Measurements from ENCODE around the gene PPP3R1. TPM values are rescaled to one million over a fixed set of nuclear protein-coding genes. Genes with fewer than 3 reads are reported as not detected.
"Not testable (repeated sequence)": the region's sequence is repeated elsewhere in the genome, so short reads cannot be mapped to it uniquely, and the experiment has no call there.

PPP3R1 gene
- total RNA-seq, 1 experiment from 2014 or later: 74.2 TPM

DNA sequence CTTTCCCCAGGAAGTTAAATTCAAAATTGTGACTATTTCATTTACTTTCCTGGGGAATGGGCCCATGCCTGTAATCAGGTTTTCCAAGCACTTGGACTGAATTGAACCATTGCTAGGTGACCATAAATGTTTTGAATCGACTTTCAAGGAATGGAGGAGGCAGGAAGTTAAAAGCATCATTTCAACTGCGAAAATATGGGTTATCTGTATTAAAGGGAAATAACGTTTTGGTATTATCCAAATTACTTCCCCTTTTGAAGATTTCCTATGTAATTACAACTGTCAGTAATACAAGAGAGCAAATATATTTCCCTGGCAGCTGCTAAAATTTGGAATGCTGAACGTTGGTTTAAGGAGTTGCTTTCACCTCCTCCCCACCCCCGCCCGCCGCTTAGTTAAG is 75.7 kb downstream of the PPP3R1 start:
- no peak overlapping the region for H3K9ac ChIP-seq (ENCODE audit: extremely low read depth, insufficient read length, low read length)
- H3K14ac ChIP-seq (ENCODE audit: insufficient read depth, low read length): no peak overlapping the region
- H4K5ac ChIP-seq (ENCODE audit: insufficient read length, low read depth, low read length): no peak overlapping the region
- H2BK15ac ChIP-seq (ENCODE audit: low read depth, low read length): no peak overlapping the region
- H3K4me2 ChIP-seq (ENCODE audit: insufficient read depth, insufficient read length, low read length): no peak overlapping the region
- H3K23me2 ChIP-seq (ENCODE audit: insufficient read length, low read depth, low read length, poor library complexity, severe bottlenecking): no peaks in the 10 kb centered on the region
- no peak overlapping the region for H2BK12ac ChIP-seq (ENCODE audit: insufficient read length, low read depth, low read length)
- no peaks in the 10 kb centered on the region for H3K79me2 ChIP-seq (ENCODE audit: insufficient read depth, low read length)
- no peak overlapping the region for H4K8ac ChIP-seq (replicated peaks; ENCODE audit: insufficient read length, low read depth, low read length)
- H2AFZ ChIP-seq (ENCODE audit: low read length): no peak overlapping the region
- H3K27me3 ChIP-seq (ENCODE audit: insufficient read depth, low read length): no peaks in the 10 kb centered on the region
- H2BK20ac ChIP-seq (ENCODE audit: low read depth, low read length, poor library complexity, severe bottlenecking): no peak overlapping the region
- no peaks in the 10 kb centered on the region for H3K79me1 ChIP-seq (ENCODE audit: insufficient read depth, low read depth, low read length, poor library complexity, severe bottlenecking)
- no peaks in the 10 kb centered on the region for H3K9me3 ChIP-seq (ENCODE audit: control insufficient read depth, low read depth, low read length)
- Mint-ChIP-seq H3K4me3 (no peak overlapping the region), H3K9me3 (no peaks in the 10 kb centered on the region), H3K27ac (peak overlapping the region in 1 of 3 experiments; percentile 65; a peak in 1 of 7 replicates), H3K36me3 (ENCODE audit: insufficient read depth in 1 of 3, low read depth in 3 of 3) (peaks cover 7 to 40% (median 22%) of the 10 kb centered on the region in 3 experiments; a peak in 6 of 7 replicates), H3K27me3 (ENCODE audit: low read depth) (no peaks in the 10 kb centered on the region), H3K4me1 (peaks cover 0 to 5% of the 10 kb centered on the region in 2 experiments; a peak in 1 of 4 replicates)
- H3K27ac ChIP-seq (ENCODE audit: insufficient read length, low read depth, low read length): no peak overlapping the region
- DNase-seq: no peak
- H2BK5ac ChIP-seq (ENCODE audit: insufficient read length, low read length): no peak overlapping the region
- H3K56ac ChIP-seq (ENCODE audit: insufficient read length, low read depth, low read length): no peak overlapping the region
- no peak overlapping the region for H3K4ac ChIP-seq (ENCODE audit: low read depth, low read length)
- H3K4me1 ChIP-seq (ENCODE audit: insufficient read depth, low read length): no peaks in the 10 kb centered on the region
- H2AK5ac ChIP-seq (ENCODE audit: insufficient read length, low read length): no peak overlapping the region
- peaks cover 2% of the 10 kb centered on the region for H4K20me1 ChIP-seq (ENCODE audit: control insufficient read depth, insufficient read depth, insufficient read length)
- H4K91ac ChIP-seq (ENCODE audit: insufficient read length, low read depth, low read length): no peak overlapping the region
- WGBS (ENCODE audit: extremely low coverage, insufficient read length, low lambda C conversion rate): no CpG with 5 or more reads among the region's 7 CpGs
- TF ChIP-seq, protein P1, sequence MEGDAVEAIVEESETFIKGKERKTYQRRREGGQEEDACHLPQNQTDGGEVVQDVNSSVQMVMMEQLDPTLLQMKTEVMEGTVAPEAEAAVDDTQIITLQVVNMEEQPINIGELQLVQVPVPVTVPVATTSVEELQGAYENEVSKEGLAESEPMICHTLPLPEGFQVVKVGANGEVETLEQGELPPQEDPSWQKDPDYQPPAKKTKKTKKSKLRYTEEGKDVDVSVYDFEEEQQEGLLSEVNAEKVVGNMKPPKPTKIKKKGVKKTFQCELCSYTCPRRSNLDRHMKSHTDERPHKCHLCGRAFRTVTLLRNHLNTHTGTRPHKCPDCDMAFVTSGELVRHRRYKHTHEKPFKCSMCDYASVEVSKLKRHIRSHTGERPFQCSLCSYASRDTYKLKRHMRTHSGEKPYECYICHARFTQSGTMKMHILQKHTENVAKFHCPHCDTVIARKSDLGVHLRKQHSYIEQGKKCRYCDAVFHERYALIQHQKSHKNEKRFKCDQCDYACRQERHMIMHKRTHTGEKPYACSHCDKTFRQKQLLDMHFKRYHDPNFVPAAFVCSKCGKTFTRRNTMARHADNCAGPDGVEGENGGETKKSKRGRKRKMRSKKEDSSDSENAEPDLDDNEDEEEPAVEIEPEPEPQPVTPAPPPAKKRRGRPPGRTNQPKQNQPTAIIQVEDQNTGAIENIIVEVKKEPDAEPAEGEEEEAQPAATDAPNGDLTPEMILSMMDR (conservative IDR thresholded peaks at IDR 0.05): no peak
- H2BK120ac ChIP-seq (ENCODE audit: low read depth, low read length, poor library complexity, severe bottlenecking): no peak overlapping the region
- H3K18ac ChIP-seq (ENCODE audit: insufficient read length, low read depth, low read length): no peak overlapping the region
- H3K23ac ChIP-seq (ENCODE audit: insufficient read length, low read depth, low read length): no peak overlapping the region
- H3T11ph ChIP-seq (ENCODE audit: low read length): no peak overlapping the region

- not testable (repeated sequence) for H3K27ac Mint-ChIP-seq; H2BK5ac ChIP-seq (ENCODE audit: insufficient read length, low read length); H4K91ac ChIP-seq (ENCODE audit: insufficient read length, low read depth, low read length); H4K5ac ChIP-seq (ENCODE audit: insufficient read length, low read depth, low read length); H3K79me2 ChIP-seq (ENCODE audit: insufficient read depth, low read length); H4K8ac ChIP-seq (replicated peaks; ENCODE audit: insufficient read length, low read depth, low read length); H2BK120ac ChIP-seq (ENCODE audit: low read depth, low read length, poor library complexity, severe bottlenecking); H3K27me3 Mint-ChIP-seq (ENCODE audit: low read depth); H3K23ac ChIP-seq (ENCODE audit: insufficient read length, low read depth, low read length); H2BK20ac ChIP-seq (ENCODE audit: low read depth, low read length, poor library complexity, severe bottlenecking); H2BK12ac ChIP-seq (ENCODE audit: insufficient read length, low read depth, low read length); H3K9me3 Mint-ChIP-seq; H3K23me2 ChIP-seq (ENCODE audit: insufficient read length, low read depth, low read length, poor library complexity, severe bottlenecking); H3K4me2 ChIP-seq (ENCODE audit: insufficient read depth, insufficient read length, low read length); H3K9ac ChIP-seq (ENCODE audit: extremely low read depth, insufficient read length, low read length); H4K20me1 ChIP-seq (ENCODE audit: control insufficient read depth, insufficient read depth, insufficient read length); H3K79me1 ChIP-seq (ENCODE audit: insufficient read depth, low read depth, low read length, poor library complexity, severe bottlenecking); H3K9me3 ChIP-seq (ENCODE audit: control insufficient read depth, low read depth, low read length); H3K4me1 Mint-ChIP-seq; H3K4ac ChIP-seq (ENCODE audit: low read depth, low read length); H3K14ac ChIP-seq (ENCODE audit: insufficient read depth, low read length); H3K56ac ChIP-seq (ENCODE audit: insufficient read length, low read depth, low read length); H3T11ph ChIP-seq (ENCODE audit: low read length); H2AK5ac ChIP-seq (ENCODE audit: insufficient read length, low read length); H3K27me3 ChIP-seq (ENCODE audit: insufficient read depth, low read length); H3K4me3 Mint-ChIP-seq; H2BK15ac ChIP-seq (ENCODE audit: low read depth, low read length); DNase-seq; H3K18ac ChIP-seq (ENCODE audit: insufficient read length, low read depth, low read length); H3K27ac ChIP-seq (ENCODE audit: insufficient read length, low read depth, low read length); H2AFZ ChIP-seq (ENCODE audit: low read length); H3K4me1 ChIP-seq (ENCODE audit: insufficient read depth, low read length)
- H3K36me3 Mint-ChIP-seq (ENCODE audit: insufficient read depth in 1 of 3, low read depth in 3 of 3): peaks cover 6 to 34% (median 15%) of the 10 kb centered on the region in 3 experiments; a peak in 6 of 7 replicates
- WGBS (ENCODE audit: extremely low coverage, insufficient read length, low lambda C conversion rate): no CpG with 5 or more reads among the region's 4 CpGs
Measured at GRCh38 chr2:68175210-68175609, 77.1 kb downstream of the PPP3R1 start.

Data from H9 (cell line).